SK-N-SH (cell line): Measurements from ENCODE around the gene GSTCD. TPM values are rescaled to one million over a fixed set of nuclear protein-coding genes. Genes with fewer than 3 reads are reported as not detected.

Experiments used
- CTCF ChIA-PET: fragments of 300-600, 350-600 bp; formaldehyde crosslinking; extraction: SDS; loops from one replicate; lab custom pipeline; 2021; lab: Yijun Ruan, JAX
- POLR2A ChIA-PET: fragments of 350-600 bp; sonication (Branson Sonifier 250); formaldehyde crosslinking; extraction: SDS; loops from one replicate; lab custom pipeline; 2020; ENCODE audit warnings: antibody characterized with exemption, inconsistent platforms; lab: Yijun Ruan, JAX
- DNase-seq: peaks from one replicate; pipeline ENCODE4 v3.0.0; 2012
- H2AFZ ChIP-seq: fragments of 200-600 bp; sonication (generic); 2 replicates; pipeline ENCODE4 v1.8.1; 2016; ENCODE audit warnings: antibody characterized with exemption, mild to moderate bottlenecking, low read depth
- H3F3A ChIP-seq: fragments of 200-600 bp; sonication (generic); replicated peaks from 2 replicates; pipeline ENCODE3; 2016; ENCODE audit warnings: antibody characterized with exemption, mild to moderate bottlenecking; ENCODE audit not compliant: insufficient read depth
- H3K27ac ChIP-seq, 2 experiments: fragments of 200-500 bp in 1 of 2; fragments of 200-600 bp in 1 of 2; sonication (Bioruptor generic) in 1 of 2; sonication (generic), shearing (Covaris generic) in 1 of 2; 2 replicates each; pipeline versions ENCODE4 v1.5.1 to v1.6.1; 2014 to 2016; ENCODE audit warnings: low read depth in 2 of 2, inconsistent platforms in 1 of 2, low read length in 1 of 2, mild to moderate bottlenecking in 1 of 2, mixed read lengths in 1 of 2
- H3K27me3 ChIP-seq: fragments of 200-600 bp; sonication (generic), shearing (Covaris generic); 2 replicates; pipeline ENCODE4 v1.6.1; 2016; ENCODE audit warnings: mixed run types; ENCODE audit not compliant: insufficient read depth
- H3K36me3 ChIP-seq, 2 experiments: fragments of 200-500 bp in 1 of 2; fragments of 200-600 bp in 1 of 2; sonication (Bioruptor generic) in 1 of 2; sonication (generic) in 1 of 2; replicated peaks in 1 of 2; 2 replicates each; pipeline versions ENCODE3 to v1.5.1; 2014 to 2016; ENCODE audit warnings: low read length in 1 of 2, mild to moderate bottlenecking in 1 of 2; ENCODE audit not compliant: insufficient read depth in 2 of 2, control insufficient read depth in 1 of 2
- H3K4me1 ChIP-seq, 2 experiments: fragments of 200-500 bp in 1 of 2; fragments of 200-600 bp in 1 of 2; sonication (Bioruptor generic) in 1 of 2; sonication (generic), shearing (Covaris generic) in 1 of 2; 2 replicates each; pipeline versions ENCODE4 v1.5.1 to v1.6.1; 2014 to 2016; ENCODE audit warnings: low read depth in 1 of 2, low read length in 1 of 2, mixed run types in 1 of 2; ENCODE audit not compliant: insufficient read depth in 2 of 2, control insufficient read depth in 1 of 2
- H3K4me2 ChIP-seq: fragments of 200-600 bp; sonication (generic), shearing (Covaris generic); 2 replicates; pipeline ENCODE4 v1.6.1; 2017; ENCODE audit warnings: mixed run types
- H3K4me3 ChIP-seq, 2 experiments: fragments of 200-500 bp in 1 of 2; fragments of 200-600 bp in 1 of 2; sonication (Bioruptor generic) in 1 of 2; sonication (generic), shearing (Covaris generic) in 1 of 2; 2 replicates each; pipeline versions ENCODE4 v1.5.1 to v1.8.1; 2014 to 2016; ENCODE audit warnings: low read depth in 2 of 2, inconsistent platforms in 1 of 2, low read length in 1 of 2, mild to moderate bottlenecking in 1 of 2, mixed read lengths in 1 of 2, moderate library complexity in 1 of 2
- H3K79me2 ChIP-seq: fragments of 200-600 bp; sonication (generic); 2 replicates; pipeline ENCODE4 v1.8.1; 2017; ENCODE audit warnings: mild to moderate bottlenecking; ENCODE audit not compliant: insufficient read depth
- H3K9ac ChIP-seq: fragments of 200-600 bp; sonication (generic); 2 replicates; pipeline ENCODE4 v1.6.1; 2017; ENCODE audit warnings: mixed run types
- H3K9me2 ChIP-seq: fragments of 200-600 bp; sonication (generic); 2 replicates; pipeline ENCODE4 v1.6.1; 2017; ENCODE audit warnings: mixed run types
- H3K9me3 ChIP-seq: fragments of 200-600 bp; sonication (generic); 2 replicates; pipeline ENCODE4 v1.6.1; 2017; ENCODE audit warnings: mixed run types, mild to moderate bottlenecking, moderate library complexity
- H4K20me1 ChIP-seq: fragments of 200-600 bp; sonication (generic); 2 replicates; pipeline ENCODE4 v1.6.1; 2017; ENCODE audit warnings: mild to moderate bottlenecking, mixed run types; ENCODE audit not compliant: insufficient read depth
- CHD2 ChIP-seq: fragments of 150-350 bp; IDR thresholded peaks from 2 replicates; pipeline ENCODE4 v1.6.1; 2018; ENCODE audit warnings: low read length; ENCODE audit not compliant: partially characterized antibody
- ELF1 ChIP-seq: IDR thresholded peaks from 2 replicates; pipeline ENCODE4 v1.4.0; 2012
- EP300 ChIP-seq, 2 experiments: IDR thresholded peaks; 2 replicates each; pipeline versions ENCODE4 v1.4.0 to v1.6.1; 2012; ENCODE audit warnings: borderline replicate concordance in 1 of 2, low read depth in 1 of 2, low read length in 1 of 2
- EZH2phosphoT487 ChIP-seq: fragments of 200-600 bp; sonication (generic); IDR thresholded peaks from 2 replicates; pipeline ENCODE4 v1.6.1; 2017; ENCODE audit warnings: low read depth, mixed run types, mild to moderate bottlenecking, antibody characterized with exemption, moderate library complexity, borderline replicate concordance
- FOSL2 ChIP-seq: IDR thresholded peaks from 2 replicates; pipeline ENCODE4 v1.4.0; 2012; ENCODE audit warnings: low read depth, mild to moderate bottlenecking, moderate library complexity, borderline replicate concordance
- GATA2 ChIP-seq: sonication (generic); formaldehyde crosslinking; IDR thresholded peaks from 2 replicates; pipeline ENCODE4 v1.5.0; 2020; ENCODE audit warnings: mild to moderate bottlenecking, missing genetic modification reagents
- MAX ChIP-seq: IDR thresholded peaks from 2 replicates; pipeline ENCODE4 v1.4.0; 2012; ENCODE audit warnings: low read depth
- MEF2A ChIP-seq: IDR thresholded peaks from 2 replicates; pipeline ENCODE4 v1.4.0; 2012; ENCODE audit warnings: low read depth, borderline replicate concordance
- NRF1 ChIP-seq: IDR thresholded peaks from 2 replicates; pipeline ENCODE4 v1.6.1; 2012; ENCODE audit warnings: low read depth, mild to moderate bottlenecking, low read length
- RAD21 ChIP-seq: IDR thresholded peaks from 2 replicates; pipeline ENCODE4 v1.6.1; 2012; ENCODE audit warnings: mild to moderate bottlenecking, low read length
- RCOR1 ChIP-seq: fragments of 150-350 bp; IDR thresholded peaks from 2 replicates; pipeline ENCODE4 v1.6.1; 2017; ENCODE audit warnings: antibody characterized with exemption, low read length
- REST ChIP-seq: IDR thresholded peaks from 2 replicates; pipeline ENCODE4 v1.6.1; 2012; ENCODE audit warnings: mild to moderate bottlenecking, low read depth, low read length, moderate library complexity
- RFX5 ChIP-seq: IDR thresholded peaks from 2 replicates; pipeline ENCODE4 v1.6.1; 2012; ENCODE audit warnings: mild to moderate bottlenecking, improper control_type of control experiment, low read length
- RXRA ChIP-seq: IDR thresholded peaks from 2 replicates; pipeline ENCODE4 v1.4.0; 2012; ENCODE audit warnings: low read depth, mild to moderate bottlenecking, borderline replicate concordance
- TAF1 ChIP-seq: IDR thresholded peaks from 2 replicates; pipeline ENCODE4 v1.6.1; 2012; ENCODE audit warnings: low read depth, mild to moderate bottlenecking, low read length, moderate library complexity, borderline replicate concordance
- USF2 ChIP-seq: fragments of 150-350 bp; IDR thresholded peaks from 2 replicates; pipeline ENCODE4 v1.6.1; 2017; ENCODE audit warnings: antibody characterized with exemption, low read length, low read depth, borderline replicate concordance
- YY1 ChIP-seq: IDR thresholded peaks from 2 replicates; pipeline ENCODE4 v1.4.0; 2012; ENCODE audit warnings: low read depth, mild to moderate bottlenecking
- ZBTB33 ChIP-seq: IDR thresholded peaks from 2 replicates; pipeline ENCODE4 v1.4.0; 2012; ENCODE audit warnings: low read depth, borderline replicate concordance
- WGBS: methylation state at CpG from one replicate; pipeline ENCODE4 v1.1.6; 2017; ENCODE audit warnings: low lambda C conversion rate; 5-methylcytosine and 5-hydroxymethylcytosine counted together
- polyA plus RNA-seq, 3 experiments: library from polyadenylated mRNA; depleted of rRNA; stranded (reverse); fragments of >200 nt; gene quantifications; 2 replicates each; pipeline ENCODE4 v1.2.3, GENCODE V29; 2012
- TF ChIP-seq, protein P1 (sequence below): fragments of 150-350 bp; IDR thresholded peaks from 2 replicates; pipeline ENCODE4 v1.6.1; 2016; ENCODE audit warnings: mild to moderate bottlenecking, low read depth, low read length

The GSTCD gene
- polyA plus RNA-seq, 1 of the 3 experiments (the other 2 are of a cell fraction): 4.8 TPM

DNA sequence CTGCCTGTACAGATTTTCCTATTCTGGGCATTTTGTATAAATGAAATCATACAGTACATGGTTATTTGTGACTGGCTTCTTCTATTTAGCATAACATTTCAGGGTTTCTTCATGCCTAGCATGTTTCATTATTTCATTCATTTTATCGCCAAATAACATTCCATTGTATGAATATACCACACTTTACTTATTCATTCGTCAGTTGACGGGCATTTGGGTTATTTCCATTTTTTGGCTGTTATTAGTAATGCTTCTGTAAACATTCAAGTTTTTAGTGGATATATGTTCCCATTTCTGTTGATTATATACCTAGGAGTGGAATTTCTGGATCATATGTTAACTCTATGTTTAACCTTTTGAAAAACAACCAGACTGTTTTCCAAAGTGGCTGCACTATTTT lies 47.6 kb upstream of the GSTCD start:
- Histone ChIP-seq H3K36me3 (no peaks in the 10 kb centered on the region), H3K4me1 (no peaks in the 10 kb centered on the region; a peak in 1 of 4 replicates)
- TF ChIP-seq NRF1: no peak
- TF ChIP-seq TAF1: no peak
- TF ChIP-seq ELF1: no peak
- no peak for TF ChIP-seq ZBTB33
- no peak for TF ChIP-seq MAX
- no peak for TF ChIP-seq MEF2A
- TF ChIP-seq REST: no peak
- TF ChIP-seq EZH2phosphoT487: no peak
- TF ChIP-seq RFX5: no peak
- TF ChIP-seq EP300 (IDR thresholded peaks at IDR 0.05; ENCODE audit: borderline replicate concordance in 1 of 2, low read depth in 1 of 2, low read length in 1 of 2): no peak
- TF ChIP-seq, protein P1, sequence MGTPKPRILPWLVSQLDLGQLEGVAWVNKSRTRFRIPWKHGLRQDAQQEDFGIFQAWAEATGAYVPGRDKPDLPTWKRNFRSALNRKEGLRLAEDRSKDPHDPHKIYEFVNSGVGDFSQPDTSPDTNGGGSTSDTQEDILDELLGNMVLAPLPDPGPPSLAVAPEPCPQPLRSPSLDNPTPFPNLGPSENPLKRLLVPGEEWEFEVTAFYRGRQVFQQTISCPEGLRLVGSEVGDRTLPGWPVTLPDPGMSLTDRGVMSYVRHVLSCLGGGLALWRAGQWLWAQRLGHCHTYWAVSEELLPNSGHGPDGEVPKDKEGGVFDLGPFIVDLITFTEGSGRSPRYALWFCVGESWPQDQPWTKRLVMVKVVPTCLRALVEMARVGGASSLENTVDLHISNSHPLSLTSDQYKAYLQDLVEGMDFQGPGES: no peak
- no peak for TF ChIP-seq YY1
- no peak for TF ChIP-seq USF2
- no peak for TF ChIP-seq GATA2
- no peak for TF ChIP-seq RAD21
- TF ChIP-seq CHD2: no peak
- no peak for TF ChIP-seq RXRA
- TF ChIP-seq FOSL2: no peak
- TF ChIP-seq RCOR1: no peak
- TF ChIP-seq, all 33 proteins: peak for 0
- no peak for DNase-seq
- Histone ChIP-seq H3K4me3 (no peak overlapping the region), H3K9me2 (0 out of 2 replicates have a peak, but pooled peaks cover 3% of the 10 kb centered on the region), H3F3A (no peaks in the 10 kb centered on the region), H3K4me2 (no peak overlapping the region), H3K79me2 (no peaks in the 10 kb centered on the region), H3K27me3 (no peaks in the 10 kb centered on the region), H3K27ac (no peak overlapping the region), H3K9me3 (no peaks in the 10 kb centered on the region), H3K9ac (no peak overlapping the region), H4K20me1 (no peaks in the 10 kb centered on the region), H2AFZ (no peak overlapping the region)
- CTCF ChIA-PET: no interaction called here
- POLR2A ChIA-PET: no interaction called here
- WGBS: 95% methylated on average over 3 of the region's 3 CpGs
